GM11168 (cell line): Measurements from ENCODE around the gene TIPRL.
"Not testable (repeated sequence)": the region's sequence is repeated elsewhere in the genome, so short reads cannot be mapped to it uniquely, and the experiment has no call there.

ENCODE experiments used
- in situ Hi-C: fragments of 300-500 bp; cut with MboI; formaldehyde crosslinking; loops from one replicate; pipeline ENCODE4 v1.12.0; 2022; ENCODE audit warnings: low sequenced_read_pairs; ENCODE audit not compliant: unreplicated experiment

Gene TIPRL

GRCh38 chr1:168178638-168179437 lies at the start of gene TIPRL:
Gene TIPRL, plus strand, starts transcription at chr1:168178962. Its CDS starts 116 bp downstream, at chr1:168179078.
- in situ Hi-C loops = no loop called here

GRCh38 chr1:168129933-168130332 lies 48.8 kb upstream of the TIPRL start:
- in situ Hi-C loops = no loop called here

GRCh38 chr1:168134132-168134531 lies 44.6 kb upstream of the TIPRL start:
- in situ Hi-C loops = no loop called here

DNA sequence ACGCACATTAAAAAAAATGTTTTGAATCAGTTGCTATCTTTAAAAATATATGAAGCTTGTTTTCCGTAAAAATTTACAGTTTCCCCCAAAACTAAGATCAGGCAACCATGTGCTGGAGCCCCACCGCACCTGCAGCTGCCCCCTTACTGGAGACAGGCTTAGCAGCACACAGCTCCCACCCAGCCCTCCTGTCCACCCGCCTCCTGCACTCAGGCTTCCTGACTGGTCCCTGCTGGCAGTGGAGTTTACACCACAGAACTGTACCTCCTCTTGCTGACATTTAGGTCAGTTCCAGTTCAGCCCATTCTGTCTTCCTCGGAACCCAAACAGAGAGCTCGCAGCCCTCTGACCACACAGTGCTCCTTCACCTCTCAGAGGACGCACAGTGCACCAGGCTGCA lies 44.1 kb upstream of the TIPRL start:
- in situ Hi-C loops = no loop called here

DNA sequence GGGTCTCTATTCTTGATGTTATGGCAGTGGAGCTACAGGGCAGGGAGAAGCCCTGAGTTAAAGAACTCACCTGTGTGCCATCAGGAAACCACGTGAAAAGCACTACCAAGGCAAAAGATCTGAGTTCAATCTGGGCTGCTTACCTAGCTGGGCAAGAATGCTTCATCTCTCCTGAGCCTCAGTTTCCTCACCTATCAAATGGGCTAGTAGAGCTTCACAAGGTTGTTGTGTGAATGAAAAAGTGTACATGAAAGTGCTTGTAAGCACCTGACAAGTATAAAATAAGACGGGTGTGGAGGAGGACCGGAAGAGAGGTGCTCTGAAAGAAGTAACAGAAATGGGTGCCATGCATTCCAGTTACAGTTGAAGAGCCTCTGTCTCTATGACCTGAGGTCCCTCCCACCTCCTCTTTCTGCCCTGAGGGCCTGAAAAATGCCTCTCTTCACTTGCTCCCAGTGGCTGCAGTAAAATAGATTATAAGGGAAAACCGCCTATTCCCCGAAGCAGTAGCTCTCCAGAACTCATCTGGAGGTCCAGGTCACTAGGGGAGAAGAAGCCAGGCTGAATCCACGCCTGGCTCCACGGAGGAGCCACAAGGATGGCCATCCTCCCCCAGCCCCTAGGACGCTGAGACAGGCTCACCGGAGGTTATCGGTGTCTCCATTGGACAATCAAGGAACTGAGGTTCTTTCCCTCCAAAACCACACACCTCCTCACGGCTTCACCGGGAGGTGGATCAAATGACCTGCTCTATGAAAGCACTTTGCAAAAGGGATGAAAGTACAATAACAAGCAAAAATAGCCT lies 43.4 kb upstream of the TIPRL start:
- in situ Hi-C loops = no loop called here

DNA sequence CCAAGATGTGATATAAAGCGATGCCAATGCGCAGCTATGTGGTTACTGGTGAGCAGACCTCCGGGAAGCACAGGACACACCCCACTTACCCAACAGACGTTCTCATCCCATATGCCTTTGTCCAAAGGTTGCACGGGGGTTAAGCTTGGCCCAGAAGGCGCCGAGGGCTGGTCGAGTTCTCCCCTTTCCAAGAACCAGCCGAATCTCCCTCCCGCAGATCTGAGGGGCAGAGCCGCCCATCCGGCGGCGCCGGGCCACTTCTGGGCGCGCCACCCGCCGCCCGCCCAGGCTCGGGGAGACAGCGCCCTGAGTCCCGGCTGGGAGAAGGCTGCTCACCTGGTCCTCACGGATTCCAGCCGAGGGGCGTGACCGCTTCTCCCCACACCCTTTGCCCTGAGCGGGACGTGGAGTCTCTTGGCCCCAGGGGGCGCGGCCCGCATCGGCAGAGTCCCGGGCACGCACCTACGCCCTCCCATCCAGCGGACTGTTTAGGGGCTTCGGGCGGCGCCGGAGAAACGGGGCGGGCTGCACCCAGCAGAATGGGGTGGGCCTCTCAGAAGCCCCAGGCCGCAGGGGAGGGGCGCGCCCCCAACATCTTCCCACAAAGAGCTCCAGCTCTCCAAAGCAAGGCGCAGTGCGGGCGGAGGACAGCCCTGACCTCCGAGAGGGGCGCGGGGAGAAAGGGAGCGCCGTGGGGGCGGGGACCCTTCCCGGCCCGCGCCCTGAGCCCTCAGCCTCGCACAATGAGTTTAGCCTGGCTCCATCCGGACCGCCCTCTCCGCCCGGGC lies 42.6 kb upstream of the TIPRL start:
- in situ Hi-C loops = no loop called here

GRCh38 chr1:168136709-168137514 lies 41.9 kb upstream of the TIPRL start, which contains the start of gene GPR161:
Gene GPR161, minus strand, starts transcription at chr1:168136930. Its CDS starts 32,080 bp downstream, at chr1:168104850.
- in situ Hi-C loops = no loop called here

- in situ Hi-C loops = no loop called here
These were observed 41.3 kb upstream of the TIPRL start for GRCh38 chr1:168137515-168137821.

DNA sequence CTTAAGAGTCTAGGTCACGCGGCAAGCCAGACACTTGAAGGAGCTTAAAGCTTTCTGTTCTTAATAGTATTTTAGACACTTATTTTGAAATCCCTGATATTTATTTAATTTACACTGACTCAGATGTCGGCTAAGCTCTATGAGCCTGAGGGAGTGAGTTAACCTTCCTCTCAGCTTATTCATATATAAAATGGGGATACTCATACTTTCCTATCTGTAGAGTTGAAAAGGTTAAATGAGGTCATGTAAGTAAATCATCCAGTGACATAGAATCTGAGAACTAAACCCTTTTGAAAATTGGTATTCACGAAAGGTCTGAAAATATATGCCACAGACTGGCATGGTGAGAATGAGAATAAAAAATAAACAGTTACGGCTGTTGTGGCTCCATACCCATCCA lies 40.6 kb upstream of the TIPRL start:
- in situ Hi-C loops = no loop called here

- in situ Hi-C loops = no loop called here
These were observed 39.7 kb upstream of the TIPRL start for GRCh38 chr1:168139070-168139469.

DNA sequence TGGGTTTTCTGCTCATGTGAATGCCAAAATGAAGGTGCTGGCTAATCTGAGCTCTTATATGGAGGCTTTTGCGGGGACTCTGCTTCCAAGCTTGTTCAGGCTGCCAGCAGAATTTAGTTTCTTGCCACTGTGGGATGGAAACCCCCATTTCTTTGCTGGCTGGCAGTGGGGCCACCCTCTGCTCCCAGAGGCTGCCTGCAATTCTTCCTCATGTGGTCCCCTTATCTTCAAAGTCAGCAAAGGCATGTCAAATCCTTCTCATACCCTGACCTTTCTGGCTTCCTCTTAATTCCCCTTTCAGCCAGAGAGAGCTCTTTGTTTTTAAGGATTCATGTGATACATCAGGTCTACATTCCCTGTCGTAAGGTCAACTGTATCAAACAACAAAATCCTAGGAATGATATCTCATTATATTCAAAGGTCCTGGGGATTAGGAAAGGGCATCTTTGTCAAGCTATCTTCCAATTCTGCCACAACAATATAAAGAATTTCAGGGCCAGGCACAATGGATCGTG lies 36.8 kb upstream of the TIPRL start:
- in situ Hi-C loops = no loop called here

- in situ Hi-C loops = no loop called here
These were observed 33.3 kb upstream of the TIPRL start for GRCh38 chr1:168145184-168146159.

DNA sequence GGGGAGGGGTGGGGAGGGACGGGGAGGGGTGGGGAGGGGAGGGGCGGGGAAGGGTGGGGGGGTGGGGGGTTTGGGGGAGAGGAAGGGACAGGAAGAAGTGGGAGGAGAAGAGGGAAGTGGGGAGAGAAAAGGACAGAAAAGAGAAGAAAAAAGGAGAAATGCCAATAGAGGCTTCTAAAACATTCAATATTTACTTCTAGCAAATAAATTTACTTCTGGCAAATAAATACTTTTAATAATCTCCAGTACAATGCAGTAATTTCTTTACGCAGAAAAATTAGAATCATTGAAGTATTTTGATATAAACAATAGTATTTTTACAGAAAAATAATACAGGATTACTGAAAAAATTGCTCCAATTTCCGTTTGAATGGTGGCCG lies 32.6 kb upstream of the TIPRL start:
- in situ Hi-C loops = no loop called here

- in situ Hi-C loops = no loop called here
These were observed 32.1 kb upstream of the TIPRL start for GRCh38 chr1:168146626-168147025.

GRCh38 chr1:168148916-168149315 lies 29.8 kb upstream of the TIPRL start:
- in situ Hi-C loops = no loop called here

- in situ Hi-C loops = no loop called here
These were observed 28.5 kb upstream of the TIPRL start for GRCh38 chr1:168150283-168150682.

GRCh38 chr1:168151935-168152334 lies 26.8 kb upstream of the TIPRL start:
- in situ Hi-C loops = no loop called here

- in situ Hi-C loops = not testable (repeated sequence)
These were observed 24.1 kb upstream of the TIPRL start for GRCh38 chr1:168154707-168155106.

GRCh38 chr1:168155910-168156309 lies 22.9 kb upstream of the TIPRL start:
- in situ Hi-C loops = no loop called here
